H1 (cell line): ENCODE results near the gene SIGLEC12. TPM values are rescaled to one million over a fixed set of nuclear protein-coding genes. Genes with fewer than 3 reads are reported as not detected.

Source experiments
- CHD7 ChIP-seq: fragments of 300-600 bp; sonication (generic); IDR thresholded peaks from 2 replicates; pipeline ENCODE4 v1.7.1; 2012; ENCODE audit warnings: low read length, moderate library complexity, mild to moderate bottlenecking, inconsistent platforms; ENCODE audit not compliant: insufficient replicate concordance
- RAD21 ChIP-seq, 2 experiments: IDR thresholded peaks in 1 of 2; conservative IDR thresholded peaks in 1 of 2; 2 replicates each; pipeline ENCODE4 v1.6.1; 2011; ENCODE audit warnings: low read depth in 2 of 2, low read length in 2 of 2, improper control_type of control experiment in 1 of 2, inconsistent platforms in 1 of 2, mild to moderate bottlenecking in 1 of 2, moderate library complexity in 1 of 2
- polyA plus RNA-seq, 7 experiments: library from polyadenylated mRNA; depleted of rRNA in 3 of 7; stranded (reverse) in 5 of 7; unstranded in 2 of 7; fragments of >200 nt in 5 of 7; fragments of 200-250 nt in 2 of 7; gene quantifications; 1 replicate in 5 of 7; 2 replicates in 1 of 7; 4 replicates in 1 of 7; pipeline versions ENCODE4 v1.2.1 to v1.2.3, GENCODE V29; 2011 to 2013; ENCODE audit warnings: missing spikeins in 2 of 7, mixed read lengths in 2 of 7
- total RNA-seq: library from RNA; stranded (reverse); fragmentation: NEBNext Ultra II Directional; extraction: Animal tissue kit (Norgen Biotek cat#: 25700); gene quantifications from 2 replicates; pipeline ENCODE4 v1.2.1, GENCODE V29; 2021

Gene SIGLEC12
- total and polyA plus RNA-seq, 2 of the 8 experiments (the other 6 are each of a cell fraction or from before 2014, with no cell fraction given), result not detected

- TF ChIP-seq CHD7 (no peak), RAD21 (IDR thresholded peaks at IDR 0.05 in 1 of 2, conservative IDR thresholded peaks at IDR 0.05 in 1 of 2; ENCODE audit: low read depth in 2 of 2, low read length in 2 of 2) (no peak)
These were observed 39.3 kb downstream of the SIGLEC12 start (continued) for GRCh38 chr19:51462276-51462675.
